ENCODE data around the gene PTPRB. TPM values are rescaled to one million over a fixed set of nuclear protein-coding genes. Genes with fewer than 3 reads are reported as not detected.

Gene PTPRB
- total RNA-seq, 2 donors from 2014 or later: 17.3 to 27.7 TPM

GRCh38 chr12:70638639-70639360, 1.6 kb upstream of the PTPRB start:
- H3K4me1 ChIP-seq: no peaks in the 10 kb centered on the region
- H3K9ac ChIP-seq (ENCODE audit: low read depth in 2 of 2, low read length in 2 of 2): no peak overlapping the region
- H3K36me3 ChIP-seq: no peaks in the 10 kb centered on the region
- H3K4me3 ChIP-seq: no peak overlapping the region
- no peaks in the 10 kb centered on the region for H3K27me3 ChIP-seq
- no peak for DNase-seq
- no peak overlapping the region for H3K27ac ChIP-seq
- no peaks in the 10 kb centered on the region for H3K9me3 ChIP-seq
- intact Hi-C loops (cut with DNase I): no loop called here
- no peak for TF ChIP-seq CTCF (IDR thresholded peaks at IDR 0.05)

- H3K27ac ChIP-seq: no peak overlapping the region
- intact Hi-C loops (cut with DNase I): no loop called here
- H3K36me3 ChIP-seq: no peaks in the 10 kb centered on the region
- DNase-seq: no peak
- no peak overlapping the region for H3K9ac ChIP-seq (ENCODE audit: low read depth in 2 of 2, low read length in 2 of 2)
- H3K4me3 ChIP-seq: no peak overlapping the region
- TF ChIP-seq CTCF (IDR thresholded peaks at IDR 0.05): no peak
- no peaks in the 10 kb centered on the region for H3K9me3 ChIP-seq
- H3K27me3 ChIP-seq: no peaks in the 10 kb centered on the region
- no peaks in the 10 kb centered on the region for H3K4me1 ChIP-seq
These were observed 1.5 kb downstream of the PTPRB start for GRCh38 chr12:70635755-70636154.

- no peak for DNase-seq
- Histone ChIP-seq H3K9me3 (no peaks in the 10 kb centered on the region), H3K27me3 (no peaks in the 10 kb centered on the region), H3K9ac (ENCODE audit: low read depth in 2 of 2, low read length in 2 of 2) (no peak overlapping the region), H3K27ac (no peak overlapping the region), H3K36me3 (no peaks in the 10 kb centered on the region), H3K4me3 (no peak overlapping the region), H3K4me1 (no peaks in the 10 kb centered on the region)
- no peak for TF ChIP-seq CTCF (IDR thresholded peaks at IDR 0.05)
- intact Hi-C loops (cut with DNase I): no loop called here
These were observed 8.3 kb downstream of the PTPRB start for GRCh38 chr12:70628701-70629480.

- H3K4me3 ChIP-seq: no peak overlapping the region
- no peak for DNase-seq
- no peaks in the 10 kb centered on the region for H3K36me3 ChIP-seq
- no peaks in the 10 kb centered on the region for H3K4me1 ChIP-seq
- H3K27me3 ChIP-seq: no peaks in the 10 kb centered on the region
- no peaks in the 10 kb centered on the region for H3K9me3 ChIP-seq
- H3K27ac ChIP-seq: no peak overlapping the region
- intact Hi-C loops (cut with DNase I): no loop called here
- no peak overlapping the region for H3K9ac ChIP-seq (ENCODE audit: low read depth in 2 of 2, low read length in 2 of 2)
- no peak for TF ChIP-seq CTCF (IDR thresholded peaks at IDR 0.05)
These were observed 9.6 kb downstream of the PTPRB start for GRCh38 chr12:70627677-70628076.

GRCh38 chr12:70626180-70626579, 11.0 kb downstream of the PTPRB start:
- no peak overlapping the region for H3K9ac ChIP-seq (ENCODE audit: low read depth in 2 of 2, low read length in 2 of 2)
- no peaks in the 10 kb centered on the region for H3K9me3 ChIP-seq
- H3K4me3 ChIP-seq: no peak overlapping the region
- no peak overlapping the region for H3K27ac ChIP-seq
- no peaks in the 10 kb centered on the region for H3K36me3 ChIP-seq
- no peaks in the 10 kb centered on the region for H3K4me1 ChIP-seq
- TF ChIP-seq CTCF (IDR thresholded peaks at IDR 0.05): no peak
- intact Hi-C loops (cut with DNase I): no loop called here
- no peaks in the 10 kb centered on the region for H3K27me3 ChIP-seq
- no peak for DNase-seq

Measured in colonic mucosa (tissue), 4 donors.